ENCODE data around the gene GNAS-AS1. TPM values are rescaled to one million over a fixed set of nuclear protein-coding genes. Genes with fewer than 3 reads are reported as not detected.

The GNAS-AS1 gene
- total and polyA plus RNA-seq, 2 of the 8 experiments (the other 6 are each of a cell fraction or from before 2014, with no cell fraction given), result 4.7 to 13.7 TPM

DNA sequence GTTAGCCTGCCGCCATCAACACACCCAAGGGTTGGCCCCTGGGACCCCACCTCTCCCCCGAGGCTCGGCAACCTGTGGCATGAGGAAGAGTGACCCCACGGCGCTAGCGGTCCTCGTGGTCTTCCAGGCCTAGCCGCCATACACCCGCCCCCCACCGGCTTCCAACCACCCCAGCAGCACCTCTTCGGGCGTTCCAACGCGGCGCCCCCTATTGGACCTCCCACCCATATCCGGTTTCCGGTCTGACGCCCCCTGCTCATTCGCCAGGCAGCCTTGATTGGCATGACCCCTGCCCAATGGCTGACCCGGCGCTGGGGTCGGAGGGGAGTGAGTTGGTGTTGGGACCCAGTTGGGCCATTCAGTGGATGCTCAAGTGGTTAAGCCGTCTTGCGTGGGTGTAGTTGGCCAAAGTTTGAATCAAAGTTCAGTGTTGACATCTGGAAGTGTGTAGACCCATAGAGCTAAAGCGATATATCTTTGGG, at the start of gene GNAS-AS1 (continued):
- TF ChIP-seq KDM1A (IDR thresholded peaks at IDR 0.05; ENCODE audit: borderline replicate concordance, low read length) (no peak), CREB1 (IDR thresholded peaks at IDR 0.05) (no peak), RXRA (IDR thresholded peaks at IDR 0.05; ENCODE audit: insufficient read depth, low read depth, low read length) (no peak)
